ENCODE measurements around the gene MUC2.

MUC2 gene

GRCh38 chr11:1051356-1052132 is 23.1 kb upstream of the MUC2 start:
- no peak for DNase-seq (ENCODE audit: low spot score)

- DNase-seq (ENCODE audit: low spot score) = no peak
These were observed 22.3 kb upstream of the MUC2 start for GRCh38 chr11:1052133-1053011.

- no peak for DNase-seq (ENCODE audit: low spot score)
These were observed 21.4 kb upstream of the MUC2 start for GRCh38 chr11:1053121-1053901.

DNA sequence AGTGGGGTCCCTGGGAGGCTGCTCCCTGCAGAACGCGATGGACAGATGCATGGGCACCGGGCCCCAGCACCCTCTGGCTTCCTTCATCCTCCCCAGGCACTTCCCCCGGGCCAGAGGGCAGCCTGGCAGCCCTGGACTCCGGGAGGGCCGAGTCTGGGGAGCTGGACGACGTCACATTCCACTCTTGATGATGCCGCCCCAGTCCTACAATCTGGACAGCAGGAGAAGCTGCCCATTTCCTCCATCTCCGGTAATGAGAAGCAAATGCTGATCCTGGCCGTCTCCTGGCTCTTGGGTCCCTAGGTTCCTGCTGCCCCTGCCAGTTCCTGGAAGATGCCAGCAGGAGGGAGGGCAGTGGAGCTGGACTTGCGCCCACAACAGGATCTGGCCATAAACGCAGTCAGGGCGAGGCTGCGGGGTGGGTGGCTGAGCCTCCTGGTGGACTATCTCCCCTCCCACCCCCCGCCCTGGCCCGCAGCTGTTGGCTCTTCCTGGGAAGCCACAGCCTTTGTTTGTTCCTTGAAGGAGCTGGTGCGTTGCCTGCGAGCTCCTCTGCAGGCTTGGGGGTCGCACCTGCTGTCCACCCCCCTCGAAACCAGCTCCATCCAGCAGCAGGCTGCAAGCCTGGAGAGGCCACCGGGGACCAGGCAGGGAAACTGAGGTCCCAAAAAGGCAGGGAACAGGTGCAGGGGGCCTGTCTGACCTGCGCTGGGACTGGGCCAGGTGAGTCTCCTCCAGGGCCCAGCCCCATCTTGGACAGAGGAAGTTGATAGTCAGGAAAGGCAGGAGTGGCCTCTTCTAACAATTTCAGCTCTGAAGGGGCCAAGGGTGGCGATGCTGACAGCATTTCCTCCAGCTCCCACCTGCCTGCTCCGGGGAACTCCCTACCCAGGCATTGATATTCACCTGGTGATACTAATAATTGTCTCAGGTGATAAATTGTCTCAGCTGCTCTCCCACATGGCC is 20.2 kb upstream of the MUC2 start:
- DNase-seq (ENCODE audit: low spot score) = peak; percentile 77

GRCh38 chr11:1055109-1055703 is 19.5 kb upstream of the MUC2 start:
- DNase-seq (ENCODE audit: low spot score) = no peak

DNA sequence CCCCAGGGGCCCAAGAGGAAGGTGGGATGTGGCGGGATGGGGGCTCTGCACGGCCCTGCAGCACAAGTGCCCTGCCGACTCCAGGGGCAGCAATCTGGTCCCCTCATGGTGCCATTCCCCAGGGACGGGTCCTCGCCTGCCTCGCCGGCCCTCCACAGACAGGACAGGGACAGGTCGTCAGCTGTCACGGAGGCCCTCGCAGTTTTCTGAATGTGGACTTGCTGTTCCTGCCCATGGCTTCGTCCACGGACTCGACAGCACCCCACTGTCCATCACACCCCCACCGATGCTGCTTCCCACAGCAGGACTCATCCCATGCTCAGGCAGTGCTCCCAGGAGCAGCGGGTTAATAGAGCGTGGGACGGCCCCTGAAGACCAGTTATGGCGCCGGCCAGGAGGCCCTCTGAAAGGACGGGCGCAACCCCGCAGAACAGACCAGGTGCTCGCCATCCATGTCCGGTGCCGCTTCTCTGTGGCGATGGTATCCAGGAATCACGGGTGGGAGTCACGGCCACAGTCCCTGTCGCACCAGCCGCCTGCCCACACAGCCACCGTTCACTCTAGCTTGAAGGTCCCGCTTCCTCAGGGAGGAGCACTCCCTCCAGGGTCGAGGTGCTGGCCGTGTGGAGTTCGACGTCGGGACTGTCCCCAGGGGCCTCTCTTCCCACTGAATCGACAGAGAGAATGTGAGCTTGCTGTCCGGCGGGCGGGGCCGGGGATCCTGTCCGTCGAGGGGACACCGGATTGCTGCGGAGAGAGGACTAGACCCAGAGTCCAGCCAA is 18.5 kb upstream of the MUC2 start:
- DNase-seq (ENCODE audit: low spot score) = no peak

GRCh38 chr11:1057806-1058205 is 16.9 kb upstream of the MUC2 start:
- DNase-seq (ENCODE audit: low spot score) = no peak

DNA sequence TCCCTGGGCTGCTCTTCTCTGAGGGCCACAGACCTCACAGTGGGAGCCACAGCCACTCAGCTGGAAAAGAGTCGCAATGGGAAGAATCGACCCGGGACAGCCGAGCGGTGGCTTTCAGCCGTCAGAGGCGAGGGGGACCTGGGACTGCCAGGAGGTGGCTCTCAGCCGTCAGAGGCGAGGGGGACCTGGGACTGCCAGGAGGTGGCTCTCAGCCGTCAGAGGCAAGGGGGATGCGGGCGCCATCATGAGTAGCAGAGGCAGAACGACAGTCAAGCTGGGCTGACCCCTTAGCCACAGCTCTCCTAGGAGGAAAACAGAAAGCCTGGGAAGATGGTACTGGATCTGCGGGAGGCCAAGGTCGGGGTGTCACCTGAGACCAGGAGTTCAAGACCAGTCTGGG is 14.9 kb upstream of the MUC2 start:
- no peak for DNase-seq (ENCODE audit: low spot score)

GRCh38 chr11:1060410-1060809 is 14.3 kb upstream of the MUC2 start:
- DNase-seq (ENCODE audit: low spot score) = no peak

GRCh38 chr11:1060852-1061616 is 13.6 kb upstream of the MUC2 start:
- peak; percentile 94 for DNase-seq (ENCODE audit: low spot score)

- DNase-seq (ENCODE audit: low spot score) = no peak
These were observed 12.4 kb upstream of the MUC2 start for GRCh38 chr11:1062075-1062820.

DNA sequence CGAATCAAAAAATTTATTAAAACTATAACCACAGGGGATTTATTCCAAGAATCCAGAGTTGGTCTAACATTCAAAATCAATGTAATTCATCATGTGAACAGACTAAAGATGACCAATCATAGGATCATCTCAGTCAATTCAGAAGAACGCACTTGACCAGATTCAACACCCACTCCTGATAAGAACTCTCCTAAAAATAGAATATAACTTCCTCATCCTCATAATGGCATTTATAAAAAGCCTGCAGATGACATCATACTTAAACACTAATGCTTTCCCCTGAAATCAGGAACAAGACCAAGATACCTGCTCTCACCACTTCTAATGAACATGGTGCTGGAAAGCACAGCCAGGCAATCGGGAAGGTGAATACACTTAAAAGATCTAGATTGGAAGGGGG is 10.5 kb upstream of the MUC2 start:
- DNase-seq (ENCODE audit: low spot score) = no peak

DNA sequence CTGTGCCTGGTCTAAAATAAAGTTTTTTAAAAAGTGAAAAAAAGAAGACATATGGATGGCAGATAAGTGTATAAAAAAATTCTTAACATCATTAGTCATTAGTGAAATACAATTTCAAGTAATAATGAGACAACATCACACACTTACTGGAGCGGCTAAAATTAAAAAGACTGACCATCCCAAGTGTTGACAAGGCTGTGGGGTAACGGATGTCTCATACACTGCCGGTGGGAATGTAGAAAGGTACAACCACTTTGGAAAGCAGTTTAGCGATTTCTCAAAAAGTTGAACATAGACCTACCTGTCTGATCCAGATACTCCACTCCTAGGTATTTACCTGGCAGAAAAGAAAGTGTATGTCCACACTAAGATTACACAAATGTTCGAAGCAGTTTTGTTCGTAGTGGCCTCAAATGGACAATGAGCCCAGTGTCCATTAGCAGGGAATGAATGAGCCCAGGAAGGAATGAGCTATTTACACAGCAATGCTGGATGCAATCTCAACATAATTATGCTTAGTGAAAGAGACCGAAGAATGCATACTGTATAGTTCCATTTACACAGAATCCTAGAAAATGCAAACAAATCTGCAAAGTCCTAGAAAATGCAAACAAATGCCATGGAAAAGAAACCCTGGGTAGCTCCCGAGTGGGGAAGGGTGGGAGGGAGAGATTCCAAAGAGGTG is 6.7 kb upstream of the MUC2 start:
- no peak for DNase-seq (ENCODE audit: low spot score)

DNA sequence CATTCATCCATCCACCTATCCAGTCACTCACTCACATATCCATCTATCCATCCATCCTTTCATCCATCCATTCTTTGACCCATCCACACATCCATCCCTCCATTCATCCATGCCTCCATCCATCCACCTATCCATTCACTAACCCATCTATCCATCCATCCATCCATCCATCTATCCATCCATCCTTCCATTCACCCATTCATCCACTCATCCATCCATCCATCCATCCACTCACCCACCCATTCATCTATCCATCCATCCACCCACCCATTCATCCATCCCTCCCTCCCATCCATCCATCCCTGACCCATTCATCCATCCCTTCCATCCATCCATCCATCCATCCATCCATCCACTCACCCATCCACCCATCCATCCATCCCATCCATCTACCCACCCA is 4.9 kb upstream of the MUC2 start:
- DNase-seq (ENCODE audit: low spot score) = no peak

GRCh38 chr11:1070594-1071462 is 3.8 kb upstream of the MUC2 start:
- DNase-seq (ENCODE audit: low spot score) = no peak

- DNase-seq (ENCODE audit: low spot score) = no peak
These were observed 3.0 kb upstream of the MUC2 start for GRCh38 chr11:1071571-1072115.

All from AG08395 (cell line).